Stomach (tissue), 9 donors: ENCODE measurements around the gene DIP2A. TPM values are rescaled to one million over a fixed set of nuclear protein-coding genes. Genes with fewer than 3 reads are reported as not detected.

ENCODE experiments used
- DNase-seq, 2 donors: peaks; one replicate each; pipeline versions ENCODE4 v3.0.0 to v3.0.0-alpha.2; 2013 to 2019
- H3K27ac ChIP-seq, 5 donors: fragments of 200-600 bp in 4 of 5; sonication (generic) in 4 of 5; one replicate each; pipeline ENCODE4 v1.5.1; 2013 to 2019; ENCODE audit warnings: mild to moderate bottlenecking in 1 of 5, moderate library complexity in 1 of 5
- H3K27me3 ChIP-seq, 3 donors: fragments of 200-600 bp; sonication (generic); one replicate each; pipeline ENCODE4 v1.5.1; 2017 to 2019; ENCODE audit warnings: mixed run types in 1 of 3
- H3K36me3 ChIP-seq, 4 donors: fragments of 200-600 bp; sonication (generic); 1 replicate in 3 of 4; 2 replicates in 1 of 4; pipeline ENCODE4 v1.5.1; 2016 to 2019
- H3K4me1 ChIP-seq, 4 donors: fragments of 200-600 bp; sonication (generic); one replicate each; pipeline ENCODE4 v1.5.1; 2016 to 2019
- H3K4me3 ChIP-seq, 4 donors: fragments of 200-600 bp; sonication (generic) in 3 of 4; one replicate each; pipeline ENCODE4 v1.5.1; 2016 to 2019; ENCODE audit warnings: mild to moderate bottlenecking in 1 of 4
- H3K9me3 ChIP-seq, 4 donors: fragments of 200-600 bp; sonication (generic); one replicate each; pipeline ENCODE4 v1.5.1; 2016 to 2019
- CTCF ChIP-seq, 7 experiments: fragments of 450-650 bp in 4 of 7; fragments of 200-600 bp in 3 of 7; sonication (generic) in 3 of 7; IDR thresholded peaks; one replicate each; pipeline ENCODE4 v1.5.1; 2016 to 2019; ENCODE audit warnings: antibody characterized with exemption in 7 of 7, control low read depth in 2 of 7, mild to moderate bottlenecking in 1 of 7
- EP300 ChIP-seq: sonication (generic); formaldehyde crosslinking; IDR thresholded peaks from one replicate; pipeline ENCODE4 v1.6.1; 2017; ENCODE audit warnings: antibody characterized with exemption
- POLR2A ChIP-seq, 4 donors: fragments of 450-650 bp; IDR thresholded peaks; one replicate each; pipeline ENCODE4 v1.6.1; 2016; ENCODE audit warnings: antibody characterized with exemption in 4 of 4, control low read depth in 2 of 4, mild to moderate bottlenecking in 1 of 4, moderate library complexity in 1 of 4
- POLR2AphosphoS5 ChIP-seq, 3 donors: sonication (generic); formaldehyde crosslinking; IDR thresholded peaks; one replicate each; pipeline ENCODE4 v1.6.1; 2016; ENCODE audit warnings: antibody characterized with exemption in 3 of 3
- whole genome bisulfite sequencing, 5 donors: extraction: QIAGEN DNeasy Blood & Tissue Kit in 3 of 5; methylation state at CpG; one replicate each; pipeline versions ENCODE4 v1.1.5 to v1.1.7; 2013 to 2018; 5-methylcytosine and 5-hydroxymethylcytosine counted together
- intact Hi-C: fragments of 100-400 bp; cut with DNase I; formaldehyde crosslinking; loops from one replicate; pipeline ENCODE4 v1.15.1; 2023; ENCODE audit warnings: low total_unique reads
- polyA plus RNA-seq, 3 donors: library from polyadenylated mRNA; stranded (reverse); fragments of 200-250 nt; gene quantifications; one replicate each; pipeline ENCODE4 v1.2.3, GENCODE V29; 2013
- total RNA-seq, 5 donors: library from RNA; depleted of rRNA; stranded (reverse); fragments of >200 nt; gene quantifications; one replicate each; pipeline versions ENCODE4 v1.1.0 to v1.2.3, GENCODE V29; 2014 to 2016
- donor health status: healthy with polysubstance abuse.
- donor health status: Bipolar disorder and iron deficiency.
- donor health status: healthy.

The DIP2A gene
- total and polyA plus RNA-seq, 8 donors = 7.3 to 122 (median 51.0) TPM

GRCh38 chr21:46475296-46475695 is 16.6 kb downstream of the DIP2A start:
- Histone ChIP-seq H3K36me3 (peaks cover 0 to 18% (median 9%) of the 10 kb centered on the region in 4 donors), H3K9me3 (no peaks in the 10 kb centered on the region), H3K4me3 (no peak overlapping the region), H3K27ac (no peak overlapping the region), H3K27me3 (no peaks in the 10 kb centered on the region), H3K4me1 (peaks cover 0 to 26% (median 7%) of the 10 kb centered on the region in 4 donors)
- no peak for TF ChIP-seq EP300
- no peak for TF ChIP-seq CTCF (IDR thresholded peaks at IDR 0.05)
- TF ChIP-seq POLR2AphosphoS5 (IDR thresholded peaks at IDR 0.05) = no peak
- no peak for TF ChIP-seq POLR2A (IDR thresholded peaks at IDR 0.05)
- DNase-seq = no peak
- intact Hi-C loops = no loop called here
- WGBS, 5 donors = 83 to 93% (median 92%) methylated on average over 1 of the region's 1 CpG

- no peaks in the 10 kb centered on the region for H3K27me3 ChIP-seq
- WGBS, 5 donors = 92 to 95% (median 93%) methylated on average over 7 of the region's 7 CpGs
- no peak overlapping the region for H3K4me3 ChIP-seq
- peaks cover 0 to 24% (median 15%) of the 10 kb centered on the region in 4 donors for H3K36me3 ChIP-seq
- peaks cover 0 to 10% (median 3%) of the 10 kb centered on the region in 4 donors for H3K4me1 ChIP-seq
- H3K9me3 ChIP-seq = no peaks in the 10 kb centered on the region
- intact Hi-C loops = no loop called here
- TF ChIP-seq POLR2AphosphoS5 (IDR thresholded peaks at IDR 0.05) = no peak
- no peak for TF ChIP-seq CTCF (IDR thresholded peaks at IDR 0.05)
- no peak for TF ChIP-seq EP300
- TF ChIP-seq POLR2A (IDR thresholded peaks at IDR 0.05) = no peak
- H3K27ac ChIP-seq = no peak overlapping the region
- no peak for DNase-seq
These were observed 19.1 kb downstream of the DIP2A start for GRCh38 chr21:46477765-46478164.

- intact Hi-C loops = no loop called here
- WGBS, 5 donors = 32 to 61% (median 48%) methylated on average over 2 of the region's 2 CpGs
- TF ChIP-seq CTCF (IDR thresholded peaks at IDR 0.05) = no peak
- TF ChIP-seq POLR2AphosphoS5 (IDR thresholded peaks at IDR 0.05) = no peak
- TF ChIP-seq EP300 = no peak
- TF ChIP-seq POLR2A (IDR thresholded peaks at IDR 0.05) = no peak
These were observed 20.2 kb downstream of the DIP2A start for GRCh38 chr21:46478910-46479309.

GRCh38 chr21:46480466-46480865 is 21.8 kb downstream of the DIP2A start:
- intact Hi-C loops = no loop called here
- no peak for TF ChIP-seq POLR2A (IDR thresholded peaks at IDR 0.05)
- no peak for TF ChIP-seq CTCF (IDR thresholded peaks at IDR 0.05)
- no peak for TF ChIP-seq EP300
- TF ChIP-seq POLR2AphosphoS5 (IDR thresholded peaks at IDR 0.05) = no peak
- 93 to 96% (median 94%) methylated on average over 5 of the region's 5 CpGs for whole genome bisulfite sequencing, 5 donors
- H3K4me1 ChIP-seq = peaks cover 0 to 17% (median 7%) of the 10 kb centered on the region in 4 donors
- H3K9me3 ChIP-seq = no peaks in the 10 kb centered on the region
- H3K36me3 ChIP-seq = peaks cover 0 to 29% (median 18%) of the 10 kb centered on the region in 4 donors
- no peak overlapping the region for H3K27ac ChIP-seq
- no peak overlapping the region for H3K4me3 ChIP-seq
- DNase-seq = no peak
- no peaks in the 10 kb centered on the region for H3K27me3 ChIP-seq

More at GRCh38 chr21:46478910-46479309, 20.2 kb downstream of the DIP2A start:
- Histone ChIP-seq H3K4me1 (peaks cover 0 to 17% (median 7%) of the 10 kb centered on the region in 4 donors), H3K27me3 (no peaks in the 10 kb centered on the region), H3K36me3 (peaks cover 0 to 24% (median 15%) of the 10 kb centered on the region in 4 donors), H3K27ac (no peak overlapping the region), H3K4me3 (no peak overlapping the region), H3K9me3 (no peaks in the 10 kb centered on the region)
- no peak for DNase-seq
